UCSD-AML1 (cell line): ENCODE measurements around the gene BANF2.
A peak's percentile ranks its signal among the peaks of the same experiment; 100 is the strongest.
"Not testable (repeated sequence)": the region's sequence is repeated elsewhere in the genome, so short reads cannot be mapped to it uniquely, and the experiment has no call there.

Source experiments
- DNase-seq: peaks from one replicate; lab custom pipeline; 2025; ENCODE audit not compliant: unreplicated experiment; lab: John Stamatoyannopoulos, UW

The BANF2 gene

DNA sequence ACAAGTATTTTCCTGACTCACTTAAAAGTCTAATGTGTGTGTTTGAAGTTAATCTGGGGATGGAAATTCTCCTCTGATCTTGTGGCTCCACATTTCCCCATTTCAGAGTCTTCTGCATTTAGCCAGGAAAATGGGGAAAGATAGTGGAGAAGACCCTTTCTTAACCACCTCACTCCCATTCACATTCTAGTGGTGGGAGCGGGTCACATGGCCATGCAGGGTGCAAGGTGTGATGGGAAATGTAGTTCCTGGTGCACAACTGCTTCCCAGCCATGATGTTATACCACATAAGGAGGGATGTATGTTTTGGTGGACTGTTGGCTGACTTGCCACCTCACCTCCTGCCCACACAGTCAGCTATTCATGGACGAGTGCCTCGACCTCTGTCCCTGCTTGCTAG, 61.8 kb downstream of the BANF2 start:
- no peak for DNase-seq

- DNase-seq, result no peak
Measured at GRCh38 chr20:17762243-17762872, 62.6 kb downstream of the BANF2 start.

DNA sequence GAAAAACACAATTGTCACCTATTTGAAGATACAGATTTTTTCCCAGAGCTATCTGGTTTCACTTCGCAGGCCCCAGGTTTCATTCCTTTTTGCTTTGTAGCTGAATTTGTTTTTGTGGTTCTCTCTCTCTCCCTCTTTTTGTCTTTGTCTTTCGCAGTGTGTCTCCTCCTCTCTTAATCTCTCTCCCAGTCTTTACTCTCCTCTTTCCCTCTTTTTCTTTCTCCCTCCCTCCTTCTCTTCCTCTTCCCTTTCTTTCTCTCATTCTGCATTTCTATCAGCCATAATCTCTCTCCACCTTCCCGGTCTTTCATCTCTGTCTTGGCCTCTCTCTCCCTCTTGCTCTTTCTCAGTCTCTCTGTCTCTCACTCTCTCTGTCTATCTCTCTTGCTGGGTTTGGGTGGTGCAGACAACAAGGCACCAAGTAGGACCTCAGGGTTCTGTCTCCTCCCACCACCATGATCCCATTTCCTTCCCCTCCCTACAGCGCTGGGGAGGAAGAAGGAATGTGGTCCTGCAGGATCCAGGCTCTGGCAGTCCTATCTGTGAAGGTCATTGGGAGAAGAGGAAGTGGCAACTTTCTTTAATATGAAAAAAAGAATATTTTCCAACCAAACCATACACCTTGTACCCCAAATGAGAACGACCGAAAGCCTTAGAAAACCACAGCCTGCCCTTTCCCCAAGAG, 63.2 kb downstream of the BANF2 start:
- DNase-seq, result no peak

- DNase-seq, result no peak
Measured at GRCh38 chr20:17765017-17765416, 65.3 kb downstream of the BANF2 start.

DNA sequence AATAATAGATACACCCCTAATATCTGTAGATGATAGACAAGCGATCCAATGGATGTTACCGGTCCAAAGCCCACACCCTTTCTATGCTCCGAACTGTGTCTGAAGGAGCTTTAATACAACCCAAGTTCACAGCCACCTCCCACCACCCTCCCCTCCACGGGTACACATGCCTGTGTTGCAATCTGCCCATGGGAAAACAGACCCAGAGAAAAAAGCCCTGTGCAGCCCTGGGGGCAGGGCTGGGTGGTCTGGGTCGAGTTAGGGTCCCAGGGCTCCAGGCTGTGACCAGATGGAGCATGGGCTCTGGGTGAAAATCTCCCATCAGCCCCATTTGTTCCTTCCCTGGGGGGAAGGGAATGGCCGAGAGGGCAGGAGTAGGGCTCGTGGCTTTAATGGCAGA, 65.8 kb downstream of the BANF2 start:
- no peak for DNase-seq

DNA sequence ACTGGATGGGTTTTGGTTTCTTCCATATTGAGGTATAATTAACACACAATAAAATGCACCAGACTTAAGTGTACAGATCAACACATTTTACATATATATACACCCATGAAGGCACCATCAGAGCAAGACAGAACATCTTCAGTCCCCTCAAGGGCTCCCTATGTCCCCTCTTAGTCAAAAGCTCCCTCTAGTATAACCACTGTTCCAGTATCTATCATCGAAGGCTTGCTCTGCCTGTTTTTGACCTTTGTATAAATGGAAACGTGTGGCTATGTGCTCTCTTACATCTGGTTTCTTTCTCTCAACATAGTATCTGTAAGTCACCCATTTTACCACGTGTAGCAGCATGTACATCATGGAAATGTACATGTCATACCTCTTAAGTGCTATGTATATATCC, 66.5 kb downstream of the BANF2 start:
- DNase-seq, result no peak

DNA sequence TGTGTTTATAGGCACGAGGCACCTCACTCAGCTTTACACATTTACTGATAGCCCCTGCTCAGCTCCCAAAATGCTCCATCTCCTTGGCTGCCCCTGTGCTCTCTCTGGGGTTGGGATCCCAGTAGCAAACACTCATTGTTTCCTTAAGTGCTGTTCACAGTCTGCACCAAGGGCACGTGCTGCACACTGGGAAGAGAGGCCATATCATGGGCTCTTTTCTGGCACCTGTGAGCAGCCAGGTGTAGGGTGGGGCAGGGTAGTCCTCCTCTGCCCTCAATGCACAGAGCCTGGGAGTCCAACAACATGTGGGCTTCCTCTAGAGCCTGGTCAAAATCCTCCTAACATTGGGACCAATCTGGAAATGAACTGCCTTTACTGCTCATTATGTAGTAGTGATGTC, 67.9 kb downstream of the BANF2 start:
- DNase-seq, result no peak

- no peak for DNase-seq
Measured at GRCh38 chr20:17768271-17768670, 68.5 kb downstream of the BANF2 start.

- not testable (repeated sequence) for DNase-seq
Measured at GRCh38 chr20:17769716-17770115, 70.0 kb downstream of the BANF2 start.

DNA sequence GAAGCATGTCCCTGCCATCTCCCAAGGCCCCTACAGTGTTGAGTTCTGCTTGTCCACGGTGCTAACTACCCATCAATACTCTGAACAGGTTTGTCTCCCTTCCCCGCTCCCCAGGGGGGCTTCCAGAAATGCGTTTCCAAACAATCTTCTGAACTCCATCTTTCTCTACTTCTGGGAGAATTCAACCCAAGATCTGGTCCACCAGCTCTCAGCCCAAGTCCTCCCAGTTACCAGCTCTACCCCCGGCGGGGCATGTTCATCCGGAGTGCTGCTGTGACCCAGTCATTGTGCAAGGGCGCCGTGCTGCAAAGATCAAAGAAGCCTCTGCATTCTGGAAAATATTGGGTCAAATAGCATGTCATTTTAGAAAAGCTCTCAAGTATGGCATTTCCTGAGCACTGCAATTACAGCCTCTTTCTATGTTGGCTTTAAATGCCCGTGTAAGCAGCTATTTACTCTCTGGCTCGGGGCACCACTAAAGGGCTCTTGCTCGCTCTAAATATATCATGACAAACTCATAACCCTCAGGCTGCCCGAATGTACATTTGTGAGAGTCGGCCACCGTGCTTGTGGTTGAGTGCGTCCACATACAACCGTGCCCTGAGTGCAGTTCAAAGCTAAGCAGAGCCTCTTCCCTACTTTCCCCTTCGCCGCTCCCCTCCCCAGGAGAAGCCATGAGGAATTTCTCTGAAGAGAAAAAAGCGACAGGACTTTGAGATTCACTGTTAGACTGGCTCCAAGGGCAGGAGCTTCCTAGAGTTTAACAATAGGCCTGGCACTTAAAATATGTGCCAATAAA, 71.6 kb downstream of the BANF2 start:
- DNase-seq, result no peak

GRCh38 chr20:17772005-17772343, 72.2 kb downstream of the BANF2 start:
- no peak for DNase-seq

DNA sequence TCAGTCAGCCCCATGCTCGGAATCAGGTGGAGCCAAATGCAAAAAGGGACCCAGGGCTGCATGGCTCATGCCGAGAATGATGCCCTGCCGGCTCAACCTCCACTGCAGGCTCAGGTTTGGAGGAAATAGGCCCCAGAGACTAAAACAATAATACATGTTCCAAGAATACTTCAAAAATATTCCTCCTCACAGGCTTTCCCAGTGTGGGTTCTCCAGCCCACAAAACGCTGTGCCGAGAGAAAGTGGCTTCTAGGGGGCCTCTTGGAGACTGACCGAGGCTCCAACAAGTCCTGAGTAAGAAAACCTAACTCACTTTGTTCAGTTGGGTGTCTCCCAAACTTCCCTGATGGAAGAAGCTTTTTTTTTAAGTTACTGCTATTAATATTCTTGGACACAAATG, 73.9 kb downstream of the BANF2 start:
- DNase-seq, result no peak

GRCh38 chr20:17775600-17775999, 75.8 kb downstream of the BANF2 start:
- DNase-seq, result no peak

DNA sequence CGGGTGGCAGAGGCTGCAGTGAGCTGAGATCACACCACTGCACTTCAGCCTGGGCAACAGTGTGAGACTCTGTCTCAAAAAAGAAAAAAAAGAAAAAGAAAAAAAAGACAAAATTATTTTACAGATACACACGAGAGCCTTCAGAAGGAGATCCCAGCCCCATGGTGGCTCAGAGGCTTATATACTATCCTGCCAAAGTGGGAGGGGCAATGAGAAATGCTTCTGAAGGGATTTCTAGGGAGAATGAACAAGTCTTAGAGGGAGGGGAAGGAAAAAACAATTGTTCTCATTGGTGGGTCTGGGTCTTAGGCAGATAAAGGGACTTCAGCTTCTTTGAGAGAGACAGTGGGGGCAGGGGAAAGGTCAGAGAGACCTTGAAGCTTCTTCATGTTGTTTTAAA, 76.8 kb downstream of the BANF2 start:
- no peak for DNase-seq

DNA sequence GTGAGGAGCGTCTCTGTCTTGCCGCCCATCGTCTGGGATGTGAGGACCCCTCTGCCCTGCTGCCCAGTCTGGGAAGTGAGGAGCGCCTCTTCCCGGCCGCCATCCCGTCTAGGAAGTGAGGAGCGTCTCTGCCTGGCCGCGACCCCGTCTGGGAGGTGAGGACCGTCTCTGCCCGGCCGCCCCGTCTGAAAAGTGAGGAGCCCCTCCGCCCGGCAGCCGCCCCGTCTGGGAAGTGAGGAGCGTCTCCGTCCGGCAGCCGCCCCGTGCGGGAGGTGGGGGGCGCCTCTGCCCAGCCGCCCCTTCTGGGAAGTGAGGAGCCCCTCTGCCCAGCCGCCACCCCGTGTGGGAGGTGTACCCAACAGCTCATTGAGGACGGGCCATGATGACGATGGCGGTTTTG, 79.2 kb downstream of the BANF2 start:
- not testable (repeated sequence) for DNase-seq

- DNase-seq, result no peak
Measured at GRCh38 chr20:17782768-17783167, 83.0 kb downstream of the BANF2 start.

GRCh38 chr20:17783671-17784070, 83.9 kb downstream of the BANF2 start:
- DNase-seq, result peak; percentile 34

DNA sequence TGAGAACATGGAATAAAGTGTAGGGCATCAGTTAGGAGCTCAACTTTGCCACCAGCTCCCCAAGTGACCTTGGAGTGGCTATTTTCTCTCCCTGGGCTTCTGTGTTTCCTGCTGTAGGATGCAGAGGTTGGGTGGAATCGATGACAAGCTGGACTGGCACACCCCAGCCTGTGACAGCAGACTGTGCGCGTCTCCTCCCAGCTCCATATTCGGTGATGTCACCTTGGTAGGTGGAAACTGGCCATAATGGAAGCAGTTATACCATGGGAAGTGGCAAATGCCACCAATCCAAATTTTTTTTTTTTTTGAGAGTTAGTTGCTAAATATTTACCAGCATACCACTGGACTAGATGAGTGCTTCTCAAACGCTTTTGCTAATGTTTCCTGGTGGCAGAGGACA, 85.2 kb downstream of the BANF2 start:
- DNase-seq, result no peak
